A549 (cell line): ENCODE results near the gene SCPEP1. TPM values are rescaled to one million over a fixed set of nuclear protein-coding genes. Genes with fewer than 3 reads are reported as not detected.

Source experiments
- ATAC-seq, 2 experiments: fragments of 200-7000 bp in 1 of 2; fragments of >200 bp in 1 of 2; cut with Nextera tagmentation in 1 of 2; cut with Tn5 transposase in 1 of 2; 3 replicates each; pipeline versions ENCODE4 v1.8.0 to v1.9.1; 2018 to 2020; ENCODE audit warnings: mild to moderate bottlenecking in 1 of 2, moderate library complexity in 1 of 2
- CTCF ChIA-PET: fragments of 300-600 bp; sonication (Branson Sonifier 250); formaldehyde crosslinking; extraction: SDS; loops from one replicate; lab custom pipeline; 2021; ENCODE audit warnings: antibody characterized with exemption, inconsistent platforms; lab: Yijun Ruan, JAX
- POLR2A ChIA-PET: fragments of 350-600 bp; formaldehyde crosslinking; extraction: SDS; loops from one replicate; lab custom pipeline; 2021; ENCODE audit warnings: antibody characterized with exemption, inconsistent platforms; lab: Yijun Ruan, JAX
- DNase-seq, 2 experiments: peaks; one replicate each; pipeline versions ENCODE4 v3.0.0 to v3.0.0-alpha.2; 2011 to 2016; ENCODE audit warnings: low read depth in 1 of 2, low spot score in 1 of 2
- FAIRE-seq: peaks from 2 replicates; lab custom pipeline; 2011; peaks lifted over from hg19 to GRCh38; lab: Jason Lieb, UNC
- H3K27ac ChIP-seq, 2 experiments: fragments of >200 bp; sonication (Bioruptor Twin); formaldehyde crosslinking; 3 replicates each; pipeline ENCODE4 v1.5.1; 2016 to 2017
- H3K4me1 ChIP-seq: fragments of >200 bp; sonication (Bioruptor Twin); formaldehyde crosslinking; 3 replicates; pipeline ENCODE4 v1.6.1; 2016
- H3K4me2 ChIP-seq: fragments of >200 bp; sonication (Bioruptor Twin); formaldehyde crosslinking; 3 replicates; pipeline ENCODE4 v1.6.1; 2016
- H3K4me3 ChIP-seq: fragments of >200 bp; sonication (Bioruptor Twin); formaldehyde crosslinking; 3 replicates; pipeline ENCODE4 v1.5.1; 2016
- H3K9me3 ChIP-seq: fragments of >200 bp; sonication (Bioruptor Twin); formaldehyde crosslinking; 3 replicates; pipeline ENCODE4 v1.6.1; 2016
- BHLHE40 ChIP-seq: IDR thresholded peaks from 2 replicates; pipeline ENCODE4 v1.6.1; 2012; ENCODE audit warnings: low read depth, low read length, inconsistent platforms
- CBX8 ChIP-seq: fragments of 200-600 bp; sonication (generic); IDR thresholded peaks from 2 replicates; pipeline ENCODE4 v1.6.1; 2016
- CEBPB ChIP-seq, 2 experiments: fragments of >200 bp in 1 of 2; sonication (Bioruptor Twin) in 1 of 2; formaldehyde crosslinking in 1 of 2; IDR thresholded peaks; 2 replicates each; pipeline ENCODE4 v1.6.1; 2012 to 2016
- CHD2 ChIP-seq: fragments of 150-350 bp; IDR thresholded peaks from 2 replicates; pipeline ENCODE4 v1.6.1; 2014; ENCODE audit warnings: low read length; ENCODE audit not compliant: partially characterized antibody
- EHF ChIP-seq: fragments of 250-450 bp; sonication (Bioruptor Pico); IDR thresholded peaks from 2 replicates; pipeline ENCODE4 v1.5.0; 2020; ENCODE audit warnings: mild to moderate bottlenecking
- EP300 ChIP-seq, 2 experiments: fragments of >200 bp; sonication (Bioruptor Twin); formaldehyde crosslinking; IDR thresholded peaks; 2 replicates in 1 of 2; 3 replicates in 1 of 2; pipeline ENCODE4 v1.6.1; 2016 to 2017
- ESRRA ChIP-seq: fragments of 150-350 bp; IDR thresholded peaks from 2 replicates; pipeline ENCODE4 v1.6.1; 2014; ENCODE audit warnings: mild to moderate bottlenecking, low read length, borderline replicate concordance
- FOSL2 ChIP-seq, 2 experiments: fragments of 450-650 bp in 1 of 2; fragments of >200 bp in 1 of 2; sonication (Bioruptor Twin) in 1 of 2; formaldehyde crosslinking; IDR thresholded peaks; 2 replicates each; pipeline versions ENCODE4 v1.5.0 to v1.6.1; 2016 to 2020; ENCODE audit warnings: mild to moderate bottlenecking in 1 of 2, moderate library complexity in 1 of 2
- HOXA7 ChIP-seq: fragments of 250-450 bp; sonication (Bioruptor Pico); IDR thresholded peaks from 2 replicates; pipeline ENCODE4 v1.5.0; 2020; ENCODE audit warnings: mild to moderate bottlenecking, moderate library complexity
- HOXB13 ChIP-seq: fragments of 250-450 bp; sonication (Bioruptor Pico); IDR thresholded peaks from 2 replicates; pipeline ENCODE4 v1.5.0; 2020; ENCODE audit warnings: low read depth, mild to moderate bottlenecking, moderate library complexity
- JUN ChIP-seq, 2 experiments: fragments of >200 bp; sonication (Bioruptor Twin); formaldehyde crosslinking; IDR thresholded peaks; 2 replicates in 1 of 2; 3 replicates in 1 of 2; pipeline ENCODE4 v1.6.1; 2016 to 2017
- JUNB ChIP-seq: fragments of >200 bp; sonication (Bioruptor Twin); formaldehyde crosslinking; IDR thresholded peaks from 2 replicates; pipeline ENCODE4 v1.6.1; 2016
- KDM5A ChIP-seq: fragments of 200-600 bp; sonication (generic); IDR thresholded peaks from 2 replicates; pipeline ENCODE4 v1.6.1; 2016; ENCODE audit warnings: antibody characterized with exemption, mild to moderate bottlenecking
- MYC ChIP-seq: IDR thresholded peaks from 2 replicates; pipeline ENCODE4 v1.6.1; 2012; ENCODE audit warnings: mild to moderate bottlenecking, inconsistent platforms, low read length, improper control_type of control experiment, borderline replicate concordance
- NFE2L2 ChIP-seq: fragments of 150-350 bp; conservative IDR thresholded peaks from 2 replicates; pipeline ENCODE4 v1.6.1; 2014; ENCODE audit warnings: low read length
- NR3C1 ChIP-seq: fragments of >200 bp; sonication (Bioruptor Twin); formaldehyde crosslinking; IDR thresholded peaks from 3 replicates; pipeline ENCODE4 v1.6.1; 2017
- PHF8 ChIP-seq: fragments of 200-600 bp; sonication (generic); IDR thresholded peaks from 2 replicates; pipeline ENCODE4 v1.6.1; 2016; ENCODE audit warnings: low read depth, mild to moderate bottlenecking, antibody characterized with exemption, moderate library complexity, borderline replicate concordance
- RAD21 ChIP-seq, 2 experiments: fragments of >200 bp in 1 of 2; sonication (Bioruptor Twin) in 1 of 2; formaldehyde crosslinking in 1 of 2; IDR thresholded peaks in 1 of 2; conservative IDR thresholded peaks in 1 of 2; 2 replicates in 1 of 2; 3 replicates in 1 of 2; pipeline ENCODE4 v1.6.1; 2012 to 2018; ENCODE audit warnings: inconsistent platforms in 1 of 2
- RARB ChIP-seq: fragments of 250-450 bp; sonication (Bioruptor Pico); IDR thresholded peaks from 2 replicates; pipeline ENCODE4 v1.8.0; 2021; ENCODE audit warnings: mild to moderate bottlenecking, moderate library complexity
- RNF2 ChIP-seq: fragments of 200-600 bp; sonication (generic); IDR thresholded peaks from 2 replicates; pipeline ENCODE4 v1.6.1; 2016; ENCODE audit warnings: low read depth, mild to moderate bottlenecking, antibody characterized with exemption, moderate library complexity, borderline replicate concordance
- SREBF2 ChIP-seq: fragments of 450-650 bp; IDR thresholded peaks from 2 replicates; pipeline ENCODE4 v1.6.1; 2014; ENCODE audit warnings: mild to moderate bottlenecking, moderate library complexity
- TFCP2L1 ChIP-seq: fragments of 250-450 bp; sonication (Bioruptor Pico); IDR thresholded peaks from 2 replicates; pipeline ENCODE4 v1.5.0; 2021; ENCODE audit warnings: mild to moderate bottlenecking
- ZC3H11A ChIP-seq: fragments of 450-650 bp; IDR thresholded peaks from 2 replicates; pipeline ENCODE4 v1.6.1; 2014; ENCODE audit warnings: antibody characterized with exemption, mild to moderate bottlenecking
- ZFP36 ChIP-seq: fragments of 450-650 bp; IDR thresholded peaks from 2 replicates; pipeline ENCODE4 v1.6.1; 2014; ENCODE audit warnings: borderline replicate concordance; ENCODE audit not compliant: partially characterized antibody
- WGBS: methylation state at CpG from one replicate; pipeline ENCODE4 v1.1.6; 2017; ENCODE audit errors: missing lambda C conversion rate; 5-methylcytosine and 5-hydroxymethylcytosine counted together
- polyA plus RNA-seq, 4 experiments: library from polyadenylated mRNA; depleted of rRNA in 3 of 4; stranded (reverse); fragments of >200 nt; fragmentation: RNase III in 1 of 4; extraction: RNeasy Plus Mini Kit Qiagen cat#74134 plus additional on column Dnase treatment in 1 of 4; gene quantifications; 2 replicates in 3 of 4; 3 replicates in 1 of 4; pipeline ENCODE4 v1.2.3, GENCODE V29; 2011 to 2017
- TF ChIP-seq, protein P1 (sequence below): fragments of 150-350 bp; IDR thresholded peaks from 2 replicates; pipeline ENCODE4 v1.6.1; 2014; ENCODE audit warnings: low read depth, mild to moderate bottlenecking, low read length
- TF ChIP-seq, protein P2 (sequence below): fragments of >200 bp; sonication (Bioruptor Twin); formaldehyde crosslinking; IDR thresholded peaks from 2 replicates; pipeline ENCODE4 v1.6.1; 2016
- TF ChIP-seq, protein P3 (sequence below): IDR thresholded peaks from 2 replicates; pipeline ENCODE4 v1.6.1; 2012
- TF ChIP-seq, protein P4 (sequence below): fragments of 250-450 bp; sonication (Bioruptor Pico); IDR thresholded peaks from 2 replicates; pipeline ENCODE4 v1.5.0; 2020; ENCODE audit warnings: low read depth, mild to moderate bottlenecking, moderate library complexity
- TF ChIP-seq, protein P5 (sequence below): IDR thresholded peaks from 2 replicates; pipeline ENCODE4 v1.6.1; 2012; ENCODE audit warnings: low read depth, borderline replicate concordance
- TF ChIP-seq, protein P6 (sequence below): fragments of >200 bp; sonication (Bioruptor Twin); formaldehyde crosslinking; IDR thresholded peaks from 3 replicates; pipeline ENCODE4 v1.6.1; 2016

The SCPEP1 gene
- polyA plus RNA-seq, 2 of the 4 experiments (the other 2 are of a cell fraction): 44.5 to 45.0 TPM

DNA sequence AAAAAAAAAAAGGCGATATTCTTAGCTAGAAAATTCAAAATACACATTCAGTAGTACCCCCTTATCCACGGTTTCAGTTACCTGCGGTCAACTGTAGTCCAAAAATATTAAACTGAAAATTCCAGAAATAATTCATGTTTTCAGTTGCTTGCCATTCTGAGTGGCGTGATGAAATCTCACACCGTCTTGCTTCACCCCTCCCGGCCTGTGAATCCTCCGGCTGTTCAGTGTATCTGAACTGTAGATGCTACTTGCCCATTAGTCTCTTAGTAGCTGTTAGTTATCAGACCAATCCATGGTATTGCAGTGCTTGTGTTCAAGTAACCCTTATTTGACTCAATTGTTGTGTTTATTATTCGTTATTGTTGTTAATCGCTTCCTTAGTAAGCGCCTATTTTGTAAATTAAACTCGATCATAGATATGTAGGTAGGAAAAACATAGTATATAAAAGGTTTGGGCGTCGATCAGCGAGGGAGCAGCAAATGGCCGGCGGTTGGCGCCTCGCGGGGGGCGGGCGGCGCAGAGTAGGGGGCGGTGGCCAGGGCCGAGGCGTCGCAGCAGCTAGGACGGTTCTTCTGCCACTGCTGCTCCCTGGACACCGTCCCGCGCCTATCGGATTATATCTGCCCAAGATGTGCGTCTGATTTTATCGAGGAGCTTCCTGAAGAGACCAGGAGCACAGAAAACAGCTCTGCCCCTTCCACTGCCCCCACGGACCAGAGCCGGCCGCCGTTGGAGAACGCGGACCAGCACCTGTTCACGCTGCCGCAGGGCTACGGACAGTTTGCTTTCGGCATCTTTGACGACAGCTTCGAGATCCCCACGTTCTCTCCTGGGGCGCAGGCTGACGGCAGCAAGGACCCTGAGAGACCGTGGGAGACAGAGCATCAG, 67.3 kb downstream of the SCPEP1 start:
- TF ChIP-seq ZFP36: no peak
- no peak for TF ChIP-seq JUNB
- TF ChIP-seq ESRRA: no peak
- TF ChIP-seq HOXA7 (CRISPR knock-in tag): no peak
- TF ChIP-seq, protein P1, sequence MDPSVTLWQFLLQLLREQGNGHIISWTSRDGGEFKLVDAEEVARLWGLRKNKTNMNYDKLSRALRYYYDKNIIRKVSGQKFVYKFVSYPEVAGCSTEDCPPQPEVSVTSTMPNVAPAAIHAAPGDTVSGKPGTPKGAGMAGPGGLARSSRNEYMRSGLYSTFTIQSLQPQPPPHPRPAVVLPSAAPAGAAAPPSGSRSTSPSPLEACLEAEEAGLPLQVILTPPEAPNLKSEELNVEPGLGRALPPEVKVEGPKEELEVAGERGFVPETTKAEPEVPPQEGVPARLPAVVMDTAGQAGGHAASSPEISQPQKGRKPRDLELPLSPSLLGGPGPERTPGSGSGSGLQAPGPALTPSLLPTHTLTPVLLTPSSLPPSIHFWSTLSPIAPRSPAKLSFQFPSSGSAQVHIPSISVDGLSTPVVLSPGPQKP: no peak
- TF ChIP-seq, protein P2, sequence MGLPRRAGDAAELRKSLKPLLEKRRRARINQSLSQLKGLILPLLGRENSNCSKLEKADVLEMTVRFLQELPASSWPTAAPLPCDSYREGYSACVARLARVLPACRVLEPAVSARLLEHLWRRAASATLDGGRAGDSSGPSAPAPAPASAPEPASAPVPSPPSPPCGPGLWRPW: no peak
- TF ChIP-seq CEBPB (IDR thresholded peaks at IDR 0.05): no peak
- no peak for TF ChIP-seq RARB (CRISPR knock-in tag)
- TF ChIP-seq RNF2: no peak
- no peak for TF ChIP-seq CHD2
- TF ChIP-seq EHF (CRISPR knock-in tag): no peak
- no peak for TF ChIP-seq ZC3H11A
- no peak for TF ChIP-seq NFE2L2
- TF ChIP-seq, protein P3, sequence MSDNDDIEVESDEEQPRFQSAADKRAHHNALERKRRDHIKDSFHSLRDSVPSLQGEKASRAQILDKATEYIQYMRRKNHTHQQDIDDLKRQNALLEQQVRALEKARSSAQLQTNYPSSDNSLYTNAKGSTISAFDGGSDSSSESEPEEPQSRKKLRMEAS: no peak
- TF ChIP-seq EP300 (IDR thresholded peaks at IDR 0.05): no peak
- no peak for TF ChIP-seq PHF8
- no peak for TF ChIP-seq HOXB13 (CRISPR knock-in tag)
- TF ChIP-seq, protein P4, sequence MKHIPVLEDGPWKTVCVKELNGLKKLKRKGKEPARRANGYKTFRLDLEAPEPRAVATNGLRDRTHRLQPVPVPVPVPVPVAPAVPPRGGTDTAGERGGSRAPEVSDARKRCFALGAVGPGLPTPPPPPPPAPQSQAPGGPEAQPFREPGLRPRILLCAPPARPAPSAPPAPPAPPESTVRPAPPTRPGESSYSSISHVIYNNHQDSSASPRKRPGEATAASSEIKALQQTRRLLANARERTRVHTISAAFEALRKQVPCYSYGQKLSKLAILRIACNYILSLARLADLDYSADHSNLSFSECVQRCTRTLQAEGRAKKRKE (CRISPR knock-in tag): no peak
- no peak for TF ChIP-seq MYC
- TF ChIP-seq FOSL2 (IDR thresholded peaks at IDR 0.05): no peak
- TF ChIP-seq FOSL2 (CRISPR knock-in tag; IDR thresholded peaks at IDR 0.05): no peak
- Histone ChIP-seq H3K4me1 (no peaks in the 10 kb centered on the region), H3K4me2 (no peak overlapping the region), H3K9me3 (no peaks in the 10 kb centered on the region), H3K27ac (no peak overlapping the region), H3K4me3 (no peak overlapping the region)
- ATAC-seq (no peak), FAIRE-seq (peak; percentile 18), DNase-seq (no peak)
- WGBS: 82% methylated on average over 49 of the region's 49 CpGs
- CTCF ChIA-PET: interaction anchor here (1.3 kb wide), 1 partner anchor 34 kb away, joined by 4 read pairs; no protein-coding TSS in a partner anchor
- POLR2A ChIA-PET: no interaction called here

DNA sequence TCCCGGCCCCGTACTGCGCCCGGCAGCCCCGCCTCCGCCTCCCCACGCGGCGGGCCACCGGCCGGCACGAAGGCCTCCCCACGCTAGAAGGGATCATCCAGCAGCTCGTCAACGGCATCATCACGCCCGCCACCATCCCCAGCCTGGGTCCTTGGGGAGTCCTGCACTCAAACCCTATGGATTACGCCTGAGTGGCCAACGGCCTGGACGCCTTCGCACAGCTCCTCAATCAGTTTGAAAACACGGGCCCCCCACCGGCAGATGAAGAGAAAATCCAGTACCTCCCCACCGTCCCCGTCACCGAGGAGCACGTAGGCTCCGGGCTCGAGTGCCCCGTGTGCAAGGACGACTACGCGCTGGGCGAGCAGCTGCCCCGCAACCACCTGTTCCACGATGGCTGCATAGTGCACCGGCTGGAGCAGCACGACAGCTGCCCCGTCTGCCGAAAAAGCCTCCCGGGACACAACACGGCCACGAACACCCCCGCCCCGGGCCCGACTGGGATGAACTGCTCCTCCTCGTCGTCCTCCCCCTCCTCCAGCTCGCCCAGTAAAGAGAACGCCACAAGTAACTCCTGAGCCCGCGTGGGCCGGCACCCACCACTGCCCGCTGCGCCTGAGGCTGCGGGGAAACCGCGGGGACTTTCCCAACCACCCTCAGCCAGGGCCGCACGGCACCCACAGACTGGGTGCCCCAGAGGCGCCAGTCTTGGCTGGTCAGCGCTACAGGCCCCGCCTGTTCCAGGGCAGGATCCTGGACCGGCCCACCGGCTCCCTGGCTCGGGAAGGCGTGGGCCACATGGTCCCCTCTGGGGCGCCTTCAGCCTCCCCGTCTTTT, 68.2 kb downstream of the SCPEP1 start:
- TF ChIP-seq TFCP2L1 (CRISPR knock-in tag): no peak
- TF ChIP-seq BHLHE40: no peak
- TF ChIP-seq, protein P5, sequence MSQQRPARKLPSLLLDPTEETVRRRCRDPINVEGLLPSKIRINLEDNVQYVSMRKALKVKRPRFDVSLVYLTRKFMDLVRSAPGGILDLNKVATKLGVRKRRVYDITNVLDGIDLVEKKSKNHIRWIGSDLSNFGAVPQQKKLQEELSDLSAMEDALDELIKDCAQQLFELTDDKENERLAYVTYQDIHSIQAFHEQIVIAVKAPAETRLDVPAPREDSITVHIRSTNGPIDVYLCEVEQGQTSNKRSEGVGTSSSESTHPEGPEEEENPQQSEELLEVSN: no peak
- TF ChIP-seq CBX8: no peak
- TF ChIP-seq, protein P2: no peak
- no peak for TF ChIP-seq RAD21 (conservative IDR thresholded peaks at IDR 0.05 in 1 of 2, IDR thresholded peaks at IDR 0.05 in 1 of 2)
- no peak for TF ChIP-seq SREBF2
- no peak for TF ChIP-seq KDM5A
- no peak for TF ChIP-seq ZC3H11A
- TF ChIP-seq, protein P4 (CRISPR knock-in tag): no peak
- no peak for TF ChIP-seq JUN (IDR thresholded peaks at IDR 0.05)
- TF ChIP-seq HOXB13 (CRISPR knock-in tag): no peak
- TF ChIP-seq NR3C1: no peak
- TF ChIP-seq, protein P6, sequence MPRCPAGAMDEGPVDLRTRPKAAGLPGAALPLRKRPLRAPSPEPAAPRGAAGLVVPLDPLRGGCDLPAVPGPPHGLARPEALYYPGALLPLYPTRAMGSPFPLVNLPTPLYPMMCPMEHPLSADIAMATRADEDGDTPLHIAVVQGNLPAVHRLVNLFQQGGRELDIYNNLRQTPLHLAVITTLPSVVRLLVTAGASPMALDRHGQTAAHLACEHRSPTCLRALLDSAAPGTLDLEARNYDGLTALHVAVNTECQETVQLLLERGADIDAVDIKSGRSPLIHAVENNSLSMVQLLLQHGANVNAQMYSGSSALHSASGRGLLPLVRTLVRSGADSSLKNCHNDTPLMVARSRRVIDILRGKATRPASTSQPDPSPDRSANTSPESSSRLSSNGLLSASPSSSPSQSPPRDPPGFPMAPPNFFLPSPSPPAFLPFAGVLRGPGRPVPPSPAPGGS: no peak
- 67% methylated on average over 55 of the region's 69 CpGs for WGBS
- CTCF ChIA-PET: no interaction called here
- Histone ChIP-seq H3K9me3 (no peaks in the 10 kb centered on the region), H3K4me2 (no peak overlapping the region), H3K27ac (no peak overlapping the region), H3K4me3 (no peak overlapping the region), H3K4me1 (no peaks in the 10 kb centered on the region)
- no peak for DNase-seq
- peak in 1 of 2 experiments; percentile 45; a peak in 3 of 6 replicates for ATAC-seq
- FAIRE-seq: no peak
- POLR2A ChIA-PET: no interaction called here
